Muscle layer of duodenum (tissue), 2 donors: ENCODE measurements around the gene VSIG1.

ENCODE experiments used
- H3K27ac ChIP-seq: one replicate; pipeline ENCODE4 v1.7.0; 2013; ENCODE audit warnings: mild to moderate bottlenecking, low read length
- H3K27me3 ChIP-seq: one replicate; pipeline ENCODE4 v1.7.0; 2013; ENCODE audit warnings: low read depth, mild to moderate bottlenecking, control low read depth, low read length
- H3K36me3 ChIP-seq, 2 donors: one replicate each; pipeline ENCODE4 v1.7.0; 2013; ENCODE audit warnings: low read length in 2 of 2, control low read depth in 1 of 2, mild to moderate bottlenecking in 1 of 2; ENCODE audit not compliant: insufficient read depth in 2 of 2, control insufficient read depth in 1 of 2
- H3K4me1 ChIP-seq, 2 donors: one replicate each; pipeline ENCODE4 v1.7.0; 2013; ENCODE audit warnings: low read length in 2 of 2, mild to moderate bottlenecking in 2 of 2, control low read depth in 1 of 2, moderate library complexity in 1 of 2; ENCODE audit not compliant: insufficient read depth in 2 of 2, control insufficient read depth in 1 of 2
- H3K4me3 ChIP-seq, 2 donors: one replicate each; pipeline ENCODE4 v1.7.0; 2013; ENCODE audit warnings: low read length in 2 of 2, low read depth in 1 of 2, mild to moderate bottlenecking in 1 of 2
- H3K9me3 ChIP-seq, 2 donors: one replicate each; pipeline ENCODE4 v1.7.0; 2013; ENCODE audit warnings: low read length in 2 of 2, control low read depth in 1 of 2, mild to moderate bottlenecking in 1 of 2; ENCODE audit not compliant: control insufficient read depth in 1 of 2
- donor health status: healthy.

VSIG1 gene

DNA sequence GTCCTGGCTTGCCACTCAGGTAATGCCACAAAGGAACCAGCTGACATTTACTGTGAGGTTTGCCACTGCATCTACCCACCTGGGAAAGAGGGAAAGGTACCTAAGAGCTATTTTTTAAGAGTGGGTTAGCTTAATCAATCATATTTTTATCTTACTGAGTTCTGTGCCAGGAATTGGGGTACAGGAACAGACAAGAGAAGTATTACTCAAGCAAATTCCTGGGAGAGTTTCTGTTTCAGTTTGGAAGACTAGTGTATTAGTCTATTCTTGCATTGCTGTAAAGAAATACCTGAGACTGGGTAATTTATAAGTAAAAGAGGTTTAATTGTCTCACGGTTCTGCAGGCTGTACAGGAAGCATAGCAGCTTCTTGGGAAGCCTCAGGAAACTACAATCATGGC, 23.3 kb downstream of the VSIG1 start:
- no peak overlapping the region for H3K27ac ChIP-seq
- no peaks in the 10 kb centered on the region for H3K4me1 ChIP-seq
- no peak overlapping the region for H3K4me3 ChIP-seq
- H3K36me3 ChIP-seq: no peaks in the 10 kb centered on the region
- no peaks in the 10 kb centered on the region for H3K9me3 ChIP-seq
- no peaks in the 10 kb centered on the region for H3K27me3 ChIP-seq

DNA sequence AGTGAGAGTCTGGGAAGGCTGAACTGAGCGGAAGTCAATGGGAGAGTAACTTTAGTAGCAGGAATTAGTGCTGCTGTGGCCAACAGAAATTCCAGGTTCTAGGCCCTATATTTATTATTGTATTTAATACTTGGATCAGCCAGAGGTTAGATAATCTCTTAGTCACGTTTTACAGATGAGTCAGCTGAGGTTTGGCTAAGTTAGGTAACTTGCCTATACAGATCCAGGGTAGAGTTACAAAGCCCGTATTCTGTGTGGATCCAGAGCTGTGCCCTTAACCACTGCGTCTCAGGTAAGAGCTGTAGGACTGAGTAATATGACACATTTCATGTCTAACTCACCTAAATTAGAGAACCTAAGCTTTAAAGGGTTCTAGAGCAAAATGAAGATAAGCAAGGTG, 26.0 kb downstream of the VSIG1 start:
- Histone ChIP-seq H3K4me3 (no peak overlapping the region), H3K27me3 (no peaks in the 10 kb centered on the region), H3K36me3 (no peaks in the 10 kb centered on the region), H3K4me1 (no peaks in the 10 kb centered on the region), H3K9me3 (no peaks in the 10 kb centered on the region), H3K27ac (no peak overlapping the region)

DNA sequence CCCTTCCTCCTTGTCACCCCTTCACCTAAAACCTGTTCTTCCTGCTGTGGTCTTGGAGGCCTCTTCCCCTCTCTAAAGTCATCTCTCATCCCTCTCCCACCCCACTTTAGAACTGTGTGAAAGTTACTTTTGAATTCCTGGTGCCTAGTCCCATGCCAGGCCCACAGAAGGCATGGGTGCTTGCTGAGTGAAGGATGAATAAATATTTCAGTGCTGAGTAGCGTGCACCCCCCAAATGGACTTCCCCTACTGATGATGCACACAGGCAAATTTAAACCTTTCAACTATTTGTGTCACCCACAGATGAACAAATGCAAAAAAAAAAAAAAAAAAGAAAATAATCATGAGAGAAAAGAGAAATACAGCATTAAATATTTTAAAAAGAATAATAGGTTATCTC, 26.7 kb downstream of the VSIG1 start:
- Histone ChIP-seq H3K4me1 (no peaks in the 10 kb centered on the region), H3K27ac (no peak overlapping the region), H3K4me3 (no peak overlapping the region), H3K27me3 (no peaks in the 10 kb centered on the region), H3K36me3 (no peaks in the 10 kb centered on the region), H3K9me3 (no peaks in the 10 kb centered on the region)

DNA sequence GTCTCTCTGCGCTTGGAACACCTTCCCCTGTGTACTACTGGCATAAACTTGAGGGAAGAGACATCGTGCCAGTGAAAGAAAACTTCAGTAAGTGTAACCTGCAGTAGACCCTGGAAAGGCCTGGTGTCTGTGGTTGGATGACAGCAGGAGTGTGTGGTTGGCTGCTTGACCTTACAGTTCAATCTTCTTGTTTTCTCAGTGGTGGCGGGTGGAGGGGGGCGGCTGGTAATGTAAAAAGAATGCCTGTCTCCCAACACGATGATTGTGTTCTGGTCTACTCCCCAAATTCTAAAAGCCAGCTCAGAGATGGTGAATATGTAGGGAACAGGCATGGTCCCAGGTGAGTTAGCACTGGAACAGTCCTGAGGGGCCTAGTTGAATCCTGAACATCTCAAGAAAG, 27.9 kb downstream of the VSIG1 start:
- no peak overlapping the region for H3K4me3 ChIP-seq
- no peaks in the 10 kb centered on the region for H3K9me3 ChIP-seq
- H3K27ac ChIP-seq: no peak overlapping the region
- no peaks in the 10 kb centered on the region for H3K36me3 ChIP-seq
- H3K27me3 ChIP-seq: no peaks in the 10 kb centered on the region
- H3K4me1 ChIP-seq: no peaks in the 10 kb centered on the region

DNA sequence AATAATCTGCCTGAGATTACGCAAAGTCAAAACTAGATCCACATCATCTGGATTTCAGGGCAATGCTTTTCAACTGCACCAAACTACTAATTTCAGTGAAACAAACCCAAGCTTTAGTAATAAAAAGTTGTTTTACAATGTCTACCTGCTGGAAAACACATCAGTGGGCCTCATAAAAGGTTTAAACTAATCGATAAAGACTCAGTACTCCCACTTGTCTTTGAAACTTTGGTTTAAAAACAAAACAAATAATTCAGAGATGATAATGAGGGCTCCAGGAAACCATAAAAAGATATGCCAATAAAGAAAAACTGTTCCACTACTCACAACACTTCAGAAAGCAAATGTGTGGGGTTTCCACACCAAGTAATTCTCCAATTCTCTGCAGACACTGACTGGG, 36.2 kb downstream of the VSIG1 start:
- Histone ChIP-seq H3K27me3 (no peaks in the 10 kb centered on the region), H3K36me3 (peaks cover 5% of the 10 kb centered on the region in 2 donors), H3K4me1 (no peaks in the 10 kb centered on the region), H3K9me3 (no peaks in the 10 kb centered on the region), H3K4me3 (no peak overlapping the region), H3K27ac (no peak overlapping the region)

DNA sequence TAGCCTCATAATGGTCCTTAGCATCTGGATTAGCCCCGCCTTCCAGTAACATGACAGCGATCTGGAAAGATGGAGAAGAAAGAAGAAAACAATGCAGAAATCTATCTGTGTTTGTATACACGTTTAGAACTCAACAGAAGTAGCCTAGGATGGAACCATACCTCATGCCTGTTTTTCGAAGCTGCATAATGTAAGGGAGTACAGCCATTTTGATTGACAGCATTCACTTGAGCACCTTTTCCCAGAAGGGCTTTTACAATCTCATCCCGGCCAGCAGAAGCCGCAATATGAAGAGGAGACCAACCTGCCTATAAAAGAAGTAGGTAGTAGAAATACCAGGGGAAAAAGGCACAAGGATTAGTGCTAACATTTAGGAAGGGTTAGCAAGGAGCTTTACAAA, 42.9 kb downstream of the VSIG1 start:
- Histone ChIP-seq H3K27me3 (no peaks in the 10 kb centered on the region), H3K4me3 (no peak overlapping the region), H3K9me3 (no peaks in the 10 kb centered on the region), H3K4me1 (peaks cover 0 to 3% of the 10 kb centered on the region in 2 donors), H3K36me3 (peaks cover 8 to 12% of the 10 kb centered on the region in 2 donors), H3K27ac (no peak overlapping the region)

DNA sequence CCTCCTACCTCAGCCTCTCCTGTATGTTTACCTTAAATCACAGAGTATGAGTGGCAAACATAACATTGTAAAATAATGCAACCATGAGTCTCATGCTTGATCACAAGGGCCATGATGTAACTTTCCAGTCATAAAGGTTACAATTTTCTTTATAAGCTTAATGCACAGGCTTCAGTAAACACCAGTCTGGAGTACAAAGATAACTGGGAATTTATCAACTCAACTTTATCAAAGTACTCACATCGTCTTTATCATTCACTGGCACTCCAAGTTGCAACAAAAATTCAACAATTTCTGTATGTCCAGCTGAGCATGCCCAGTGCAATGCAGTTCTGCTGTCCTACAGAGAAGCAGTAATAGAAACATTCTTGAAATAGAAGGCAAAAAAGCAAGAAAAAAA, 43.6 kb downstream of the VSIG1 start:
- H3K9me3 ChIP-seq: no peaks in the 10 kb centered on the region
- no peak overlapping the region for H3K4me3 ChIP-seq
- no peak overlapping the region for H3K27ac ChIP-seq
- H3K36me3 ChIP-seq: peaks cover 8 to 12% of the 10 kb centered on the region in 2 donors
- peaks cover 0 to 3% of the 10 kb centered on the region in 2 donors for H3K4me1 ChIP-seq
- no peaks in the 10 kb centered on the region for H3K27me3 ChIP-seq

DNA sequence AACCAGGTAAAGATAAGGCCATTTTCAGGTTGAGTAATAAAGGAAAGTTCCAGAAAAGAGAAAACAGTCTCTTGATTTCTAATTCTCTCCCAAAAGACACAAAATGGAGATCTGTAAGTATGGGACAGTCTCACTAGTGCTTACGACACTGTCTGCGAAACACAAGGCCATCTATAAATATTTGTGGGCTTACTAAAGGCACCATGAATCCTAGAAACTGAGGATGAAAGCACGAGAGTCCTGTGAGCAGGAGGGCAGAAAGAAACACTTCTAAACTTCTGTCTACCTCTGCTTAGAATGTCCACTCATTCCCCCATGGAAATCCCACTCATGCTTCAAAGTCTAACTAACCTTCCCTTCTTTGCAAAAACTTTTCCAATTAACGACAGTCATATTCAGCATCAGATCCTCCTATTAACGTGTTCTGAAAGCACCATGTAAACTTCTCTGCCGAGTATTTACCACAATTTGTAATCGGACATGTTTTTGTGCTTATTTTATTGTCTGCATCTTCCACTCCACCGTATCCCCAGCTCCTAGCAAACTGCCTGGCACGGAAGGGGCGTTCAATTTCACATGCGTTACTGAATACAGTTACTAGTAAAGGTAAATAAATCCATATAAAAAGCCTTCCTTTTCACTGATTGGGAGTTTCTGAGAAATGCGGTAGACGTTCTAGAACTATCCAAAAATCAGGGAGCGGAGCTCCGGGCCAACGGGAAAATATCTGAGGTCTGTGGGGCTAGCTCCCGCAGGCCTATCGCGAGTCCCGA, 45.8 kb downstream of the VSIG1 start:
- H3K9me3 ChIP-seq: no peaks in the 10 kb centered on the region
- H3K4me1 ChIP-seq: peaks cover 0 to 3% of the 10 kb centered on the region in 2 donors
- H3K36me3 ChIP-seq: peaks cover 4 to 7% of the 10 kb centered on the region in 2 donors
- no peaks in the 10 kb centered on the region for H3K27me3 ChIP-seq
- peak overlapping the region; percentile 89 for H3K27ac ChIP-seq
- H3K4me3 ChIP-seq: peak overlapping the region; percentile 80 to 86

DNA sequence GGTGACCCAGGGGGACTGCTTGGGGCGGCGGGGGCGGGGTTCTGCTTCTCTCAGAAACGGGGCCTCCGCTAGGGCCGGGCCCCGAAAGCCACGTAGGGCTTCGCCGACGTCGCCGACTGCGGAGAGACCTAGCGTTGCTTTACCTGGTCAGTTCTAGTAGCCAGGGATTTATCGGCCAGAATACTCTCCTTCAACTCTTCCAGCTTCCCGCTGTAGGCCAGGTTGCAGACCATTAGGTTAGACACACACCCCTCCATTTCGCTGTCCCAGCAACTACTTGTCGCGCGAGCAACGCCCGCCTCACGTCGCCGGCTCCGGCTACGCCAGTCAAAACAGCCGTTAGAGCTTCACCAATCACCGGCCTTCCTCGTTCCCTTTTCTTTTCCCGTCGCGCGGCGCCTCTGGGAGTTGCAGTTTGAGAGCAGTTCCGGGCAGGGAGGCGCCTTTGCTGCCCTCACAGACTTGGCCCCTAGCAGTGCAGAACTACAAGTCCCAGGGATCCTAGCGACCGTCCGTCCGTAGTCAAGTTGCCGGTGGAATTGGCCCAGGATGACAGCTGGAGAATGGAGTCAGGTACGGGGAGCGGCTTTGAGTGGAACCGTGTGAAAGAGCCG, 46.5 kb downstream of the VSIG1 start, which contains the start of the genes ATG4A and PSMD10:
ATG4A (plus strand) TSS at position 515 of the 614 bp plus-strand sequence; CDS start at position 564, 49 bp downstream.
PSMD10 (minus strand) TSS at position 279 of the 614 bp plus-strand sequence; CDS start at position 257, 22 bp downstream.
- Histone ChIP-seq H3K4me3 (peak within 1 kb of the TSS; percentile 80 to 86), H3K4me1 (peaks cover 0 to 3% of the 10 kb centered on the region in 2 donors), H3K27ac (peak within 1 kb of the TSS; percentile 89), H3K9me3 (no peaks in the 10 kb centered on the region), H3K36me3 (peaks cover 4 to 7% of the 10 kb centered on the region in 2 donors), H3K27me3 (no peaks in the 10 kb centered on the region)

DNA sequence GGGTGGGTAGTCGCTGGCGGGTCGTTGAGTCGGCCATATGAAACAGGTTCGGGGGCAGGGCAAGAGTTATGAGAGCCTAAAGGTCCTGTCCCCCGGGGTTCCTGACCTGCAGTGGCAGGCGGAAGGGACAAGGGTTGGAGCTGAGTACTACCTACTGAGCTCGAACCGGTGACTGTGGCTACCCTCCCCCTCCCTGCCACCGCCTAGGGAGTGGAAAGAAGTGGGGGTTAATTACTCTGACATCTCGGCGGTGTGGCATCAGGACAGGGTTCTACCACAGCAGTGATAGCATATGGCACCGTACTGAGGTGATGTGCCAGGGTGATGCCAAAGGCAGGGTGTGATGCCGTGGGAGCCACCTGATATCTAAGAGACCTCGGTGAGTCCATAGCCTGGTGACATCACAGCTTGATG, 47.0 kb downstream of the VSIG1 start:
- H3K36me3 ChIP-seq: peaks cover 4 to 7% of the 10 kb centered on the region in 2 donors
- peaks cover 0 to 3% of the 10 kb centered on the region in 2 donors for H3K4me1 ChIP-seq
- no peaks in the 10 kb centered on the region for H3K9me3 ChIP-seq
- H3K27ac ChIP-seq: peak overlapping the region; percentile 72
- H3K27me3 ChIP-seq: no peaks in the 10 kb centered on the region
- H3K4me3 ChIP-seq: peak overlapping the region; percentile 80 to 86

DNA sequence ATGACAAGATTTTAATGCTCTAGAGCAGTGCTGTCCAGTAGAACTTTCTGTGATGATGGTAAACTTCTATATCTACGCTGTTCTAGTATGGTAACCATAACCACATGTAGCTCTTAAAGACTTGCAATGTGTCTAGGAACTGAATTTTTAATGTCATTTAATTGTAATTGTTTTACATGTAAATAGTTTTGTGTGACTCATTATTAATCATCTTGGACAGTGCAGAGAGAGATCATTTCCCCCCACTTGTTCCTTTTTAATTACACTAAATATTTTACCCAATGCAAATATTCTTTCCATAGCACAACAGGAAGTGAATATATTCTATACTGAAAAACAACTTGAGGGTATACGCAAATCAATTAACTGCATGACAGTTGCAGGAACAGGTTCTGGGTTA, 52.5 kb downstream of the VSIG1 start:
- Histone ChIP-seq H3K9me3 (no peaks in the 10 kb centered on the region), H3K36me3 (no peaks in the 10 kb centered on the region), H3K4me1 (no peaks in the 10 kb centered on the region), H3K27me3 (no peaks in the 10 kb centered on the region), H3K27ac (no peak overlapping the region), H3K4me3 (no peak overlapping the region)
